Uterus (tissue), 2 donors: Measurements from ENCODE around the gene SLC18A2.

ENCODE experiments used
- POLR2A ChIP-seq, 2 donors: fragments of 450-650 bp; IDR thresholded peaks; one replicate each; pipeline ENCODE4 v1.6.1; 2016; ENCODE audit warnings: antibody characterized with exemption in 2 of 2, mild to moderate bottlenecking in 1 of 2, moderate library complexity in 1 of 2
- TF ChIP-seq, protein P1 (sequence below), 4 experiments: fragments of 200-600 bp in 2 of 4; fragments of 450-650 bp in 2 of 4; sonication (generic) in 2 of 4; IDR thresholded peaks; one replicate each; pipeline ENCODE4 v1.5.1; 2016 to 2019; ENCODE audit warnings: antibody characterized with exemption in 4 of 4, mild to moderate bottlenecking in 2 of 4, moderate library complexity in 1 of 4

DNA sequence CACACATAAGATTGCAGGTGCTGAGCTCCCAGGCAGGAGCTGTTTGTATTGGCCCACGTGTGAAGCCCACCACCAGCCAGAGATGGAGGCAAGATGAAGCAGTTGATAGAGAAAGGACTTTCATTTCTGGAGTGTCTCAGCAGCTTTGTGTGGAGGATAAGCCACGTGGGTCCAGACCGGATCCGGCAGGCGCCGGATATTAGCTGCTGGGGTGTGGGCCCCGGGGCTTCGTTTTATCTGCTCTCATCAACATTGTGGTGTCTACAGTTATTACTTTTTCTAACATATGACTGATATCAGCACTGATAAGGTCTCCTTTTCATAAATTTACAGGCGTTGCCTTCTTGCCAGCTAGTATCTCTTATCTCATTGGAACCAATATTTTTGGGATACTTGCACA is 25.5 kb downstream of the SLC18A2 start:
- no peak for TF ChIP-seq POLR2A (IDR thresholded peaks at IDR 0.05)
- TF ChIP-seq, protein P1, sequence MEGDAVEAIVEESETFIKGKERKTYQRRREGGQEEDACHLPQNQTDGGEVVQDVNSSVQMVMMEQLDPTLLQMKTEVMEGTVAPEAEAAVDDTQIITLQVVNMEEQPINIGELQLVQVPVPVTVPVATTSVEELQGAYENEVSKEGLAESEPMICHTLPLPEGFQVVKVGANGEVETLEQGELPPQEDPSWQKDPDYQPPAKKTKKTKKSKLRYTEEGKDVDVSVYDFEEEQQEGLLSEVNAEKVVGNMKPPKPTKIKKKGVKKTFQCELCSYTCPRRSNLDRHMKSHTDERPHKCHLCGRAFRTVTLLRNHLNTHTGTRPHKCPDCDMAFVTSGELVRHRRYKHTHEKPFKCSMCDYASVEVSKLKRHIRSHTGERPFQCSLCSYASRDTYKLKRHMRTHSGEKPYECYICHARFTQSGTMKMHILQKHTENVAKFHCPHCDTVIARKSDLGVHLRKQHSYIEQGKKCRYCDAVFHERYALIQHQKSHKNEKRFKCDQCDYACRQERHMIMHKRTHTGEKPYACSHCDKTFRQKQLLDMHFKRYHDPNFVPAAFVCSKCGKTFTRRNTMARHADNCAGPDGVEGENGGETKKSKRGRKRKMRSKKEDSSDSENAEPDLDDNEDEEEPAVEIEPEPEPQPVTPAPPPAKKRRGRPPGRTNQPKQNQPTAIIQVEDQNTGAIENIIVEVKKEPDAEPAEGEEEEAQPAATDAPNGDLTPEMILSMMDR (IDR thresholded peaks at IDR 0.05) = no peak
